ENCODE data around the gene NR3C1.
A peak's percentile ranks its signal among the peaks of the same experiment; 100 is the strongest.

The NR3C1 gene

GRCh38 chr5:143244000-143244736 lies 159.3 kb downstream of the NR3C1 start:
- TF ChIP-seq TAF1 (IDR thresholded peaks at IDR 0.05; ENCODE audit: low read depth, low read length) (no peak), POLR2AphosphoS5 (IDR thresholded peaks at IDR 0.05; ENCODE audit: low read depth, low read length) (no peak), SPI1 (IDR thresholded peaks at IDR 0.05; ENCODE audit: low read depth, low read length) (no peak), POU2F2 (IDR thresholded peaks at IDR 0.05; ENCODE audit: low read depth, low read length) (no peak), PAX5 (IDR thresholded peaks at IDR 0.05; ENCODE audit: insufficient read depth, low read length, severe bottlenecking) (no peak), POLR2A (IDR thresholded peaks at IDR 0.05; ENCODE audit: low read depth, low read length) (no peak)
- DNase-seq (ENCODE audit: insufficient read length, low spot score), result no peak
- no peak for FAIRE-seq

GRCh38 chr5:143243103-143243502 lies 160.4 kb downstream of the NR3C1 start:
- TF ChIP-seq POLR2AphosphoS5 (IDR thresholded peaks at IDR 0.05; ENCODE audit: low read depth, low read length), result no peak
- no peak for TF ChIP-seq POU2F2 (IDR thresholded peaks at IDR 0.05; ENCODE audit: low read depth, low read length)
- TF ChIP-seq TAF1 (IDR thresholded peaks at IDR 0.05; ENCODE audit: low read depth, low read length), result no peak
- TF ChIP-seq SPI1 (IDR thresholded peaks at IDR 0.05; ENCODE audit: low read depth, low read length), result no peak
- no peak for TF ChIP-seq POLR2A (IDR thresholded peaks at IDR 0.05; ENCODE audit: low read depth, low read length)
- TF ChIP-seq PAX5 (IDR thresholded peaks at IDR 0.05; ENCODE audit: insufficient read depth, low read length, severe bottlenecking), result no peak
- FAIRE-seq (no peak), DNase-seq (ENCODE audit: insufficient read length, low spot score) (no peak)

- FAIRE-seq (no peak), DNase-seq (ENCODE audit: insufficient read length, low spot score) (no peak)
- TF ChIP-seq PAX5 (IDR thresholded peaks at IDR 0.05; ENCODE audit: insufficient read depth, low read length, severe bottlenecking), result no peak
Observed at GRCh38 chr5:143241892-143242291, 161.6 kb downstream of the NR3C1 start.

- FAIRE-seq, result peak; percentile 16
- TF ChIP-seq POLR2A (IDR thresholded peaks at IDR 0.05; ENCODE audit: low read depth, low read length) (no peak), PAX5 (IDR thresholded peaks at IDR 0.05; ENCODE audit: insufficient read depth, low read length, severe bottlenecking) (no peak), POLR2AphosphoS5 (IDR thresholded peaks at IDR 0.05; ENCODE audit: low read depth, low read length) (no peak), TAF1 (IDR thresholded peaks at IDR 0.05; ENCODE audit: low read depth, low read length) (no peak), SPI1 (IDR thresholded peaks at IDR 0.05; ENCODE audit: low read depth, low read length) (no peak), POU2F2 (IDR thresholded peaks at IDR 0.05; ENCODE audit: low read depth, low read length) (no peak)
- no peak for DNase-seq (ENCODE audit: insufficient read length, low spot score)
Observed at GRCh38 chr5:143239882-143240518, 163.5 kb downstream of the NR3C1 start.

GRCh38 chr5:143238620-143239019 lies 164.9 kb downstream of the NR3C1 start:
- TF ChIP-seq POLR2AphosphoS5 (IDR thresholded peaks at IDR 0.05; ENCODE audit: low read depth, low read length) (no peak), POU2F2 (IDR thresholded peaks at IDR 0.05; ENCODE audit: low read depth, low read length) (no peak), TAF1 (IDR thresholded peaks at IDR 0.05; ENCODE audit: low read depth, low read length) (no peak), SPI1 (IDR thresholded peaks at IDR 0.05; ENCODE audit: low read depth, low read length) (no peak)
- DNase-seq (ENCODE audit: insufficient read length, low spot score) (no peak), FAIRE-seq (peak; percentile 33)

- FAIRE-seq, result no peak
- TF ChIP-seq POU2F2 (IDR thresholded peaks at IDR 0.05; ENCODE audit: low read depth, low read length), result no peak
- DNase-seq (ENCODE audit: insufficient read length, low spot score), result no peak
Observed at GRCh38 chr5:143237664-143238063, 165.8 kb downstream of the NR3C1 start.

GRCh38 chr5:143236682-143237081 lies 166.8 kb downstream of the NR3C1 start:
- no peak for TF ChIP-seq POU2F2 (IDR thresholded peaks at IDR 0.05; ENCODE audit: low read depth, low read length)
- no peak for TF ChIP-seq POLR2A (IDR thresholded peaks at IDR 0.05; ENCODE audit: low read depth, low read length)
- TF ChIP-seq PAX5 (IDR thresholded peaks at IDR 0.05; ENCODE audit: insufficient read depth, low read length, severe bottlenecking), result no peak
- no peak for TF ChIP-seq POLR2AphosphoS5 (IDR thresholded peaks at IDR 0.05; ENCODE audit: low read depth, low read length)
- no peak for TF ChIP-seq SPI1 (IDR thresholded peaks at IDR 0.05; ENCODE audit: low read depth, low read length)
- no peak for TF ChIP-seq TAF1 (IDR thresholded peaks at IDR 0.05; ENCODE audit: low read depth, low read length)
- no peak for DNase-seq (ENCODE audit: insufficient read length, low spot score)
- no peak for FAIRE-seq

- no peak for FAIRE-seq
- TF ChIP-seq POLR2A (IDR thresholded peaks at IDR 0.05; ENCODE audit: low read depth, low read length) (no peak), TAF1 (IDR thresholded peaks at IDR 0.05; ENCODE audit: low read depth, low read length) (no peak), PAX5 (IDR thresholded peaks at IDR 0.05; ENCODE audit: insufficient read depth, low read length, severe bottlenecking) (no peak), POU2F2 (IDR thresholded peaks at IDR 0.05; ENCODE audit: low read depth, low read length) (no peak), POLR2AphosphoS5 (IDR thresholded peaks at IDR 0.05; ENCODE audit: low read depth, low read length) (no peak), SPI1 (IDR thresholded peaks at IDR 0.05; ENCODE audit: low read depth, low read length) (no peak)
- DNase-seq (ENCODE audit: insufficient read length, low spot score), result no peak
Observed at GRCh38 chr5:143235423-143235822, 168.1 kb downstream of the NR3C1 start.

GRCh38 chr5:143234162-143234842 lies 169.2 kb downstream of the NR3C1 start:
- no peak for DNase-seq (ENCODE audit: insufficient read length, low spot score)
- FAIRE-seq, result no peak
- TF ChIP-seq TAF1 (IDR thresholded peaks at IDR 0.05; ENCODE audit: low read depth, low read length) (no peak), PAX5 (IDR thresholded peaks at IDR 0.05; ENCODE audit: insufficient read depth, low read length, severe bottlenecking) (no peak), POU2F2 (IDR thresholded peaks at IDR 0.05; ENCODE audit: low read depth, low read length) (no peak), SPI1 (IDR thresholded peaks at IDR 0.05; ENCODE audit: low read depth, low read length) (no peak), POLR2AphosphoS5 (IDR thresholded peaks at IDR 0.05; ENCODE audit: low read depth, low read length) (no peak), POLR2A (IDR thresholded peaks at IDR 0.05; ENCODE audit: low read depth, low read length) (no peak)

GRCh38 chr5:143233031-143233430 lies 170.5 kb downstream of the NR3C1 start:
- TF ChIP-seq POLR2A (IDR thresholded peaks at IDR 0.05; ENCODE audit: low read depth, low read length) (no peak), TAF1 (IDR thresholded peaks at IDR 0.05; ENCODE audit: low read depth, low read length) (no peak), POU2F2 (IDR thresholded peaks at IDR 0.05; ENCODE audit: low read depth, low read length) (no peak), POLR2AphosphoS5 (IDR thresholded peaks at IDR 0.05; ENCODE audit: low read depth, low read length) (no peak), PAX5 (IDR thresholded peaks at IDR 0.05; ENCODE audit: insufficient read depth, low read length, severe bottlenecking) (no peak), SPI1 (IDR thresholded peaks at IDR 0.05; ENCODE audit: low read depth, low read length) (no peak)
- FAIRE-seq (no peak), DNase-seq (ENCODE audit: insufficient read length, low spot score) (no peak)

Data from GM12891 (cell line).